HepG2 (cell line): ENCODE results near the gene MYO1E. TPM values are rescaled to one million over a fixed set of nuclear protein-coding genes. Genes with fewer than 3 reads are reported as not detected.
A peak's percentile ranks its signal among the peaks of the same experiment; 100 is the strongest.

Source experiments
- AHDC1 ChIP-seq: sonication (generic); formaldehyde crosslinking; IDR thresholded peaks from 2 replicates; pipeline ENCODE4 v1.5.1; 2020; ENCODE audit warnings: mild to moderate bottlenecking, missing genetic modification reagents, borderline replicate concordance
- HDAC1 ChIP-seq: sonication (generic); formaldehyde crosslinking; IDR thresholded peaks from 2 replicates; pipeline ENCODE4 v1.5.1; 2020; ENCODE audit warnings: mild to moderate bottlenecking, missing genetic modification reagents
- HNRNPL ChIP-seq: fragments of 200-400 bp; formaldehyde crosslinking; IDR thresholded peaks from 2 replicates; pipeline ENCODE4 v1.6.1; 2017; ENCODE audit warnings: mild to moderate bottlenecking, low read depth, low read length
- IRF2 ChIP-seq: IDR thresholded peaks from 2 replicates; pipeline ENCODE4 v1.6.1; 2018; ENCODE audit warnings: missing genetic modification reagents, missing compliant biosample characterization
- KAT8 ChIP-seq: IDR thresholded peaks from 2 replicates; pipeline ENCODE4 v1.6.1; 2016; ENCODE audit warnings: missing genetic modification reagents, missing compliant biosample characterization
- NR2C2 ChIP-seq: sonication (generic); formaldehyde crosslinking; IDR thresholded peaks from 2 replicates; pipeline ENCODE4 v1.4.0; 2020; ENCODE audit warnings: missing genetic modification reagents, mild to moderate bottlenecking, moderate library complexity, borderline replicate concordance
- NR2F6 ChIP-seq, 2 experiments: IDR thresholded peaks; 2 replicates each; pipeline ENCODE4 v1.6.1; 2016; ENCODE audit warnings: antibody characterized with exemption in 1 of 2, mild to moderate bottlenecking in 1 of 2
- PHF20 ChIP-seq: sonication (generic); formaldehyde crosslinking; IDR thresholded peaks from 2 replicates; pipeline ENCODE4 v1.5.0; 2020; ENCODE audit warnings: mild to moderate bottlenecking, missing genetic modification reagents
- SALL1 ChIP-seq: sonication (generic); formaldehyde crosslinking; IDR thresholded peaks from 2 replicates; pipeline ENCODE4 v1.8.0; 2022; ENCODE audit warnings: mild to moderate bottlenecking, missing genetic modification reagents
- SCMH1 ChIP-seq: sonication (generic); formaldehyde crosslinking; IDR thresholded peaks from 2 replicates; pipeline ENCODE4 v1.9.0; 2021; ENCODE audit warnings: missing genetic modification reagents, mild to moderate bottlenecking, borderline replicate concordance
- SOX13 ChIP-seq, 3 experiments: fragments of 450-650 bp in 1 of 3; sonication (generic) in 1 of 3; formaldehyde crosslinking in 1 of 3; IDR thresholded peaks in 2 of 3; conservative IDR thresholded peaks in 1 of 3; 2 replicates each; pipeline versions ENCODE4 v1.5.0 to v1.6.1; 2016 to 2020; ENCODE audit warnings: antibody characterized with exemption in 1 of 3, mild to moderate bottlenecking in 1 of 3, missing compliant biosample characterization in 1 of 3, missing genetic modification reagents in 1 of 3, moderate library complexity in 1 of 3
- STAT5B ChIP-seq: sonication (generic); formaldehyde crosslinking; IDR thresholded peaks from 2 replicates; pipeline ENCODE4 v1.4.0; 2020; ENCODE audit warnings: missing genetic modification reagents
- TBL1XR1 ChIP-seq: fragments of 150-350 bp; IDR thresholded peaks from 2 replicates; pipeline ENCODE4 v1.6.1; 2014; ENCODE audit warnings: borderline replicate concordance, low read length; ENCODE audit not compliant: partially characterized antibody
- ZBTB7A ChIP-seq: sonication (generic); formaldehyde crosslinking; IDR thresholded peaks from 2 replicates; pipeline ENCODE4 v1.8.0; 2022; ENCODE audit warnings: mild to moderate bottlenecking, missing genetic modification reagents
- ZFYVE20 ChIP-seq: sonication (generic); formaldehyde crosslinking; IDR thresholded peaks from 2 replicates; pipeline ENCODE4 v1.8.0; 2023; ENCODE audit warnings: low read depth, mild to moderate bottlenecking, moderate library complexity, missing genetic modification reagents, borderline replicate concordance
- ZNF564 ChIP-seq: sonication (generic); formaldehyde crosslinking; IDR thresholded peaks from 2 replicates; pipeline ENCODE4 v1.8.1; 2023; ENCODE audit warnings: mild to moderate bottlenecking, missing genetic modification reagents
- ZNF678 ChIP-seq: sonication (generic); formaldehyde crosslinking; IDR thresholded peaks from 2 replicates; pipeline ENCODE4 v1.4.0; 2020; ENCODE audit warnings: mild to moderate bottlenecking, missing genetic modification reagents
- ZSCAN25 ChIP-seq: sonication (generic); formaldehyde crosslinking; IDR thresholded peaks from 2 replicates; pipeline ENCODE4 v1.8.0; 2022; ENCODE audit warnings: mild to moderate bottlenecking, missing genetic modification reagents
- polyA plus RNA-seq, 8 experiments: library from polyadenylated mRNA; depleted of rRNA in 3 of 8; stranded (reverse) in 7 of 8; unstranded in 1 of 8; fragments of >200 nt; fragmentation: Illumina TruSeq in 4 of 8; extraction: Trizol in 4 of 8; gene quantifications; 2 replicates each; pipeline versions ENCODE4 v1.2.1 to v1.2.3, GENCODE V29; 2011 to 2016; ENCODE audit warnings: low read depth in 4 of 8, missing spikeins in 1 of 8, mixed read lengths in 1 of 8; ENCODE audit not compliant: insufficient read depth in 1 of 8
- total RNA-seq, 5 experiments: library from RNA; depleted of rRNA; stranded (reverse); fragments of >200 nt; fragmentation: Illumina TruSeq; extraction: Trizol; gene quantifications; 2 replicates each; pipeline ENCODE4 v1.2.3, GENCODE V29; 2016; ENCODE audit warnings: low read depth in 1 of 5
- TF ChIP-seq, protein P1 (sequence below): sonication (generic); formaldehyde crosslinking; IDR thresholded peaks from 2 replicates; pipeline ENCODE4 v1.4.0; 2020; ENCODE audit warnings: missing genetic modification reagents, low read depth, mild to moderate bottlenecking, borderline replicate concordance
- TF ChIP-seq, protein P2 (sequence below): IDR thresholded peaks from 2 replicates; pipeline ENCODE4 v1.6.1; 2016
- TF ChIP-seq, protein P3 (sequence below): sonication (generic); formaldehyde crosslinking; IDR thresholded peaks from 2 replicates; pipeline ENCODE4 v1.4.0; 2020; ENCODE audit warnings: missing genetic modification reagents
- TF ChIP-seq, protein P4 (sequence below): IDR thresholded peaks from 2 replicates; pipeline ENCODE4 v1.6.1; 2012; ENCODE audit warnings: inconsistent platforms

MYO1E gene
- total and polyA plus RNA-seq, 2 of the 13 experiments (the other 11 are each of a cell fraction or from before 2014, with no cell fraction given): 15.7 to 25.1 TPM

- TF ChIP-seq, protein P1, sequence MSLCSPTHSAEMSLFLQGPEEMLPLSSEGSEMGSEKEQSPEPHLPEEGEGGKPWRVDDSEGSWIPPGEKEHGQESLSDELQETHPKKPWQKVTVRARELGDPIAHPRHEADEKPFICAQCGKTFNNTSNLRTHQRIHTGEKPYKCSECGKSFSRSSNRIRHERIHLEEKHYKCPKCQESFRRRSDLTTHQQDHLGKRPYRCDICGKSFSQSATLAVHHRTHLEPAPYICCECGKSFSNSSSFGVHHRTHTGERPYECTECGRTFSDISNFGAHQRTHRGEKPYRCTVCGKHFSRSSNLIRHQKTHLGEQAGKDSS (CRISPR knock-in tag): no peak
- no peak for TF ChIP-seq STAT5B
- TF ChIP-seq ZBTB7A (CRISPR knock-in tag): no peak
- TF ChIP-seq, protein P2, sequence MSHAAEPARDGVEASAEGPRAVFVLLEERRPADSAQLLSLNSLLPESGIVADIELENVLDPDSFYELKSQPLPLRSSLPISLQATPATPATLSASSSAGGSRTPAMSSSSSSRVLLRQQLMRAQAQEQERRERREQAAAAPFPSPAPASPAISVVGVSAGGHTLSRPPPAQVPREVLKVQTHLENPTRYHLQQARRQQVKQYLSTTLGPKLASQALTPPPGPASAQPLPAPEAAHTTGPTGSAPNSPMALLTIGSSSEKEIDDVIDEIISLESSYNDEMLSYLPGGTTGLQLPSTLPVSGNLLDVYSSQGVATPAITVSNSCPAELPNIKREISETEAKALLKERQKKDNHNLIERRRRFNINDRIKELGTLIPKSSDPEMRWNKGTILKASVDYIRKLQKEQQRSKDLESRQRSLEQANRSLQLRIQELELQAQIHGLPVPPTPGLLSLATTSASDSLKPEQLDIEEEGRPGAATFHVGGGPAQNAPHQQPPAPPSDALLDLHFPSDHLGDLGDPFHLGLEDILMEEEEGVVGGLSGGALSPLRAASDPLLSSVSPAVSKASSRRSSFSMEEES (CRISPR knock-in tag): 0 out of 2 replicates have a peak, but pooled peaks have one; percentile 28
- TF ChIP-seq IRF2 (CRISPR knock-in tag): peak; percentile 49; the same call in 1 of the 2 replicates
- peak; percentile 74; the same call in 1 of the 2 replicates for TF ChIP-seq AHDC1
- TF ChIP-seq HNRNPL: no peak
- TF ChIP-seq, protein P3, sequence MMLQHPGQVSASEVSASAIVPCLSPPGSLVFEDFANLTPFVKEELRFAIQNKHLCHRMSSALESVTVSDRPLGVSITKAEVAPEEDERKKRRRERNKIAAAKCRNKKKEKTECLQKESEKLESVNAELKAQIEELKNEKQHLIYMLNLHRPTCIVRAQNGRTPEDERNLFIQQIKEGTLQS (CRISPR knock-in tag): no peak
- TF ChIP-seq, protein P4, sequence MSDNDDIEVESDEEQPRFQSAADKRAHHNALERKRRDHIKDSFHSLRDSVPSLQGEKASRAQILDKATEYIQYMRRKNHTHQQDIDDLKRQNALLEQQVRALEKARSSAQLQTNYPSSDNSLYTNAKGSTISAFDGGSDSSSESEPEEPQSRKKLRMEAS: 0 out of 2 replicates have a peak, but pooled peaks have one; percentile 35
- TF ChIP-seq ZNF678 (CRISPR knock-in tag): no peak
- no peak for TF ChIP-seq ZFYVE20 (CRISPR knock-in tag)
- TF ChIP-seq ZNF564 (CRISPR knock-in tag): 0 out of 2 replicates have a peak, but pooled peaks have one; percentile 32
- no peak for TF ChIP-seq PHF20
- 0 out of 2 replicates have a peak, but pooled peaks have one; percentile 17 for TF ChIP-seq KAT8
- peak; percentile 81 for TF ChIP-seq NR2C2
- no peak for TF ChIP-seq SCMH1 (CRISPR knock-in tag)
- peak; percentile 53; the same call in 1 of the 2 replicates for TF ChIP-seq NR2F6 (IDR thresholded peaks at IDR 0.05)
- peak; percentile 79 for TF ChIP-seq NR2F6 (CRISPR knock-in tag; IDR thresholded peaks at IDR 0.05)
- peak; percentile 40; the same call in 1 of the 2 replicates for TF ChIP-seq HDAC1 (CRISPR knock-in tag)
- TF ChIP-seq SALL1 (CRISPR knock-in tag): peak; percentile 84
- TF ChIP-seq ZSCAN25 (CRISPR knock-in tag): no peak
- TF ChIP-seq TBL1XR1: peak; percentile 35
- 0 out of 2 replicates have a peak, but pooled peaks have one; percentile 10 for TF ChIP-seq SOX13 (IDR thresholded peaks at IDR 0.05)
- TF ChIP-seq SOX13 (CRISPR knock-in tag; conservative IDR thresholded peaks at IDR 0.05 in 1 of 2, IDR thresholded peaks at IDR 0.05 in 1 of 2): peak in 1 of 2 experiments; percentile 76; a peak in 2 of 4 replicates
Measured at GRCh38 chr15:59281699-59282098, 91.0 kb downstream of the MYO1E start (continued).
